H9 (cell line): ENCODE data around the gene PLCL1. TPM values are rescaled to one million over a fixed set of nuclear protein-coding genes. Genes with fewer than 3 reads are reported as not detected.

ENCODE experiments used
- DNase-seq: peaks from one replicate; pipeline ENCODE4 v3.0.0-alpha.2; 2017
- H2AFZ ChIP-seq: one replicate; pipeline ENCODE4 v1.6.1; 2013; ENCODE audit warnings: mild to moderate bottlenecking, low read length, control low read depth, moderate library complexity
- H2AK5ac ChIP-seq: 2 replicates; pipeline ENCODE4 v1.6.1; 2013; ENCODE audit warnings: low read length, control low read depth, mixed read lengths; ENCODE audit not compliant: insufficient read length
- H2BK120ac ChIP-seq: one replicate; pipeline ENCODE4 v1.6.1; 2013; ENCODE audit warnings: low read depth, mild to moderate bottlenecking, low read length, control low read depth, inconsistent platforms; ENCODE audit not compliant: poor library complexity, severe bottlenecking
- H2BK12ac ChIP-seq: 2 replicates; pipeline ENCODE4 v1.6.1; 2013; ENCODE audit warnings: low read length, control low read depth, mixed read lengths, low read depth; ENCODE audit not compliant: insufficient read length
- H2BK15ac ChIP-seq: 2 replicates; pipeline ENCODE4 v1.6.1; 2013; ENCODE audit warnings: low read depth, low read length, control low read depth
- H2BK20ac ChIP-seq: one replicate; pipeline ENCODE4 v1.6.1; 2013; ENCODE audit warnings: low read depth, mild to moderate bottlenecking, low read length, control low read depth, inconsistent platforms; ENCODE audit not compliant: poor library complexity, severe bottlenecking
- H2BK5ac ChIP-seq: 2 replicates; pipeline ENCODE4 v1.6.1; 2013; ENCODE audit warnings: low read length, control low read depth, mixed read lengths; ENCODE audit not compliant: insufficient read length
- H3K14ac ChIP-seq: 2 replicates; pipeline ENCODE4 v1.6.1; 2013; ENCODE audit warnings: low read length, control low read depth; ENCODE audit not compliant: insufficient read depth
- H3K18ac ChIP-seq: 2 replicates; pipeline ENCODE4 v1.6.1; 2013; ENCODE audit warnings: low read depth, mild to moderate bottlenecking, mixed read lengths, low read length, control low read depth; ENCODE audit not compliant: insufficient read length
- H3K23ac ChIP-seq: 2 replicates; pipeline ENCODE4 v1.6.1; 2013; ENCODE audit warnings: low read length, control low read depth, mixed read lengths, low read depth; ENCODE audit not compliant: insufficient read length
- H3K23me2 ChIP-seq: 2 replicates; pipeline ENCODE4 v1.6.1; 2013; ENCODE audit warnings: low read depth, mild to moderate bottlenecking, mixed read lengths, low read length, control low read depth; ENCODE audit not compliant: insufficient read length, poor library complexity, severe bottlenecking
- H3K27ac ChIP-seq: 2 replicates; pipeline ENCODE4 v1.5.1; 2013; ENCODE audit warnings: low read length, control low read depth, mixed read lengths, low read depth; ENCODE audit not compliant: insufficient read length
- H3K27me3 ChIP-seq: 2 replicates; pipeline ENCODE4 v1.6.1; 2013; ENCODE audit warnings: low read length, control low read depth, inconsistent platforms; ENCODE audit not compliant: insufficient read depth
- H3K4ac ChIP-seq: 2 replicates; pipeline ENCODE4 v1.6.1; 2013; ENCODE audit warnings: low read depth, mild to moderate bottlenecking, control low read depth, inconsistent platforms, low read length, moderate library complexity
- H3K4me1 ChIP-seq: 2 replicates; pipeline ENCODE4 v1.6.1; 2013; ENCODE audit warnings: low read length, control low read depth, inconsistent platforms; ENCODE audit not compliant: insufficient read depth
- H3K4me2 ChIP-seq: 2 replicates; pipeline ENCODE4 v1.6.1; 2013; ENCODE audit warnings: low read length, control low read depth, mixed read lengths; ENCODE audit not compliant: insufficient read length, insufficient read depth
- H3K56ac ChIP-seq: 2 replicates; pipeline ENCODE4 v1.6.1; 2013; ENCODE audit warnings: low read depth, mild to moderate bottlenecking, mixed read lengths, low read length, control low read depth; ENCODE audit not compliant: insufficient read length
- H3K79me1 ChIP-seq: 2 replicates; pipeline ENCODE4 v1.6.1; 2013; ENCODE audit warnings: low read depth, mild to moderate bottlenecking, moderate library complexity, low read length, control low read depth, inconsistent platforms; ENCODE audit not compliant: insufficient read depth, poor library complexity, severe bottlenecking
- H3K79me2 ChIP-seq: 2 replicates; pipeline ENCODE4 v1.6.1; 2013; ENCODE audit warnings: low read length, control low read depth, inconsistent platforms; ENCODE audit not compliant: insufficient read depth
- H3K9ac ChIP-seq: 2 replicates; pipeline ENCODE4 v1.6.1; 2013; ENCODE audit warnings: low read length, control low read depth, mixed read lengths; ENCODE audit not compliant: insufficient read length; ENCODE audit errors: extremely low read depth
- H3K9me3 ChIP-seq: one replicate; pipeline ENCODE4 v1.6.1; 2013; ENCODE audit warnings: low read depth, low read length, inconsistent platforms; ENCODE audit not compliant: control insufficient read depth
- H3T11ph ChIP-seq: one replicate; pipeline ENCODE4 v1.6.1; 2013; ENCODE audit warnings: mild to moderate bottlenecking, low read length, control low read depth, inconsistent platforms
- H4K20me1 ChIP-seq: one replicate; pipeline ENCODE4 v1.6.1; 2013; ENCODE audit not compliant: control insufficient read depth, insufficient read length, insufficient read depth
- H4K5ac ChIP-seq: 2 replicates; pipeline ENCODE4 v1.6.1; 2013; ENCODE audit warnings: low read depth, mild to moderate bottlenecking, mixed read lengths, low read length, control low read depth; ENCODE audit not compliant: insufficient read length
- H4K8ac ChIP-seq: replicated peaks from 2 replicates; pipeline ENCODE4 v1.6.1; 2013; ENCODE audit warnings: low read length, control low read depth, mixed read lengths, low read depth; ENCODE audit not compliant: insufficient read length
- H4K91ac ChIP-seq: 2 replicates; pipeline ENCODE4 v1.6.1; 2013; ENCODE audit warnings: low read depth, mild to moderate bottlenecking, moderate library complexity, mixed read lengths, low read length, control low read depth; ENCODE audit not compliant: insufficient read length
- H3K27ac Mint-ChIP-seq, 3 experiments: 2 replicates in 2 of 3; 3 replicates in 1 of 3; pipeline ENCODE4 v1.8.0; 2020 to 2021; ENCODE audit warnings: mixed read lengths in 3 of 3, mild to moderate bottlenecking in 1 of 3, moderate library complexity in 1 of 3
- H3K27me3 Mint-ChIP-seq: 2 replicates; pipeline ENCODE4 v1.8.0; 2021; ENCODE audit warnings: low read depth, mild to moderate bottlenecking, moderate library complexity, mixed read lengths
- H3K36me3 Mint-ChIP-seq, 3 experiments: 2 replicates in 2 of 3; 3 replicates in 1 of 3; pipeline ENCODE4 v1.8.0; 2020 to 2021; ENCODE audit warnings: low read depth in 3 of 3, mixed read lengths in 3 of 3; ENCODE audit not compliant: insufficient read depth in 1 of 3
- H3K4me1 Mint-ChIP-seq, 2 experiments: 2 replicates each; pipeline ENCODE4 v1.8.0; 2020; ENCODE audit warnings: mixed read lengths in 2 of 2
- H3K4me3 Mint-ChIP-seq, 2 experiments: 2 replicates in 1 of 2; 3 replicates in 1 of 2; pipeline ENCODE4 v1.8.0; 2020 to 2021; ENCODE audit warnings: mild to moderate bottlenecking in 2 of 2, mixed read lengths in 2 of 2, moderate library complexity in 1 of 2
- H3K9me3 Mint-ChIP-seq, 2 experiments: 2 replicates in 1 of 2; 3 replicates in 1 of 2; pipeline ENCODE4 v1.8.0; 2020; ENCODE audit warnings: mild to moderate bottlenecking in 2 of 2, mixed read lengths in 2 of 2, moderate library complexity in 1 of 2
- CTCF ChIP-seq: fragments of 200-600 bp; sonication (generic); conservative IDR thresholded peaks from 3 replicates; pipeline ENCODE4 v1.8.0; 2021; ENCODE audit warnings: antibody characterized with exemption, mild to moderate bottlenecking
- total RNA-seq: library from RNA; stranded (reverse); gene quantifications from 2 replicates; pipeline ENCODE4 v1.2.1, GENCODE V29; 2021

The PLCL1 gene
- total RNA-seq, 1 experiment from 2014 or later, result 0.04 TPM

DNA sequence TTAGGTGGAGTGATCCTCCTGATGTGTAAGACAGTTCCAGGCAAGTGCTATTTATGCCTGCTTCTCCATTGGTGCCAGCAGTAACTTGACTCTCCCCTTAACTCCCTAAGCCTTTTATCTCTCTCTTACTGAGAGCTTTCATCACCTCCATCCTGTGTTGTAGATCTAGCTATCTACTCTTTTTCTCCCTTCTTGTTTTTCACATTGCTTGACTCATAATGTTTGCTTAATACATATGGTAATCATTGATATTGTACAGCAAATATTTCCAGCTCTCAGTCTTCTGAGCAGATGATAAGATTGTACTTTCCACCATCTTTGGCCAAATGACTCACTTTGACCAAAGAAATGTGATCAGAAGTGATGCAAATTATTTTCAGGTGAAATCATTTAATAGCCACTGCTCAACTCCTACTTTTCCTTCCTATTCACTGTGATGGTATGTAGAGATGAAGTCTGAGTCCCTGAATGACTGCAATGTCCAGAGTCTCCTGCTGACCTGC lies 165.0 kb downstream of the PLCL1 start:
- H3K4me2 ChIP-seq, result no peak overlapping the region
- H3K27ac Mint-ChIP-seq, result no peak overlapping the region

More for the DNA sequence above, 165.0 kb downstream of the PLCL1 start:
- Histone ChIP-seq H3K56ac (no peak overlapping the region), H2BK12ac (no peak overlapping the region), H2BK15ac (no peak overlapping the region), H3K23me2 (no peaks in the 10 kb centered on the region), H3K4ac (no peak overlapping the region), H4K20me1 (no peaks in the 10 kb centered on the region), H4K91ac (no peak overlapping the region), H3K27ac (no peak overlapping the region), H3K18ac (no peak overlapping the region), H3K79me1 (no peaks in the 10 kb centered on the region), H3K14ac (no peak overlapping the region), H3K23ac (no peak overlapping the region), H3K27me3 (no peaks in the 10 kb centered on the region), H3K79me2 (no peaks in the 10 kb centered on the region), H3K9ac (no peak overlapping the region), H2AFZ (no peak overlapping the region), H4K8ac (no peak overlapping the region), H4K5ac (no peak overlapping the region), H3K4me1 (no peaks in the 10 kb centered on the region), H2BK20ac (no peak overlapping the region), H3T11ph (no peak overlapping the region), H2BK120ac (no peak overlapping the region), H2AK5ac (no peak overlapping the region), H3K9me3 (no peaks in the 10 kb centered on the region), H2BK5ac (no peak overlapping the region)
- Mint-ChIP-seq H3K27me3 (no peaks in the 10 kb centered on the region), H3K36me3 (no peaks in the 10 kb centered on the region; a peak in 1 of 7 replicates), H3K9me3 (peaks cover 9% of the 10 kb centered on the region in 2 experiments; a peak in 3 of 5 replicates), H3K4me1 (no peaks in the 10 kb centered on the region), H3K4me3 (no peak overlapping the region)
- no peak for TF ChIP-seq CTCF
- DNase-seq, result no peak
